ENCODE results near the gene ODAD4. TPM values are rescaled to one million over a fixed set of nuclear protein-coding genes. Genes with fewer than 3 reads are reported as not detected.
A peak's percentile ranks its signal among the peaks of the same experiment; 100 is the strongest.
"Not testable (repeated sequence)": the region's sequence is repeated elsewhere in the genome, so short reads cannot be mapped to it uniquely, and the experiment has no call there.

The ODAD4 gene
- total and polyA plus RNA-seq, 2 of the 4 experiments (the other 2 are of a cell fraction), result 0.38 to 0.54 TPM

DNA sequence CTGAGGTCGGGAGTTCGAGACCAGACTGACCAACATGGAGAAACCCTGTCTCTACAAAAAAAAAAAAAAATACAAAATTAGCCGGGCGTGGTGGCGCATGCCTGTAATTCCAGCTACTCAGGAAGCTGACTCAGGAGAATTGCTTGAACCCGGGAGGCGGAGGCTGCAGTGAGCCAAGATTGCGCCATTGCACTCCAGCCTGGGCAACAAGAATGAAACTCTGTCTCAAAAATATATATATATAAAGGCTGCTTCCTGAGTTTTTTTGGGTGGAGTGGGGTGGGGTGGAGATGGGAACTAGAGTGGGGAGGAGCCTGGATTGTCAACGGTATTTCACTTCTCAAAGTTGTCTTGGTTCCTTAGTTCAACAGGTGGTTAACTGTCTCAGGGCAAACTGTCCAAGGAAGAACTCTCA, 79.9 kb downstream of the ODAD4 start:
- H3K9me3 ChIP-seq (ENCODE audit: control insufficient read depth, insufficient read depth, low read length); H2AFZ ChIP-seq (replicated peaks; ENCODE audit: low read length, poor library complexity); H3K14ac ChIP-seq (replicated peaks; ENCODE audit: low read depth, low read length); H3K9ac ChIP-seq (ENCODE audit: low read depth, low read length); H3K4me3 ChIP-seq (ENCODE audit: insufficient read depth, low read depth, low read length); dilution Hi-C loops (cut with HindIII; ENCODE audit: low sequenced_read_pairs, unreplicated experiment); in situ Hi-C loops (cut with MboI; ENCODE audit: low sequenced_read_pairs); H2AK9ac ChIP-seq (replicated peaks; ENCODE audit: low read depth, low read length, poor library complexity); H3K4me1 ChIP-seq (ENCODE audit: control insufficient read depth, insufficient read depth, low read length); H3K18ac ChIP-seq (ENCODE audit: low read depth, low read length); H2AK5ac ChIP-seq (ENCODE audit: low read depth, low read length); H2BK20ac ChIP-seq (ENCODE audit: low read depth, low read length); H3K4me2 ChIP-seq (ENCODE audit: low read depth, low read length); H3K27me3 ChIP-seq (ENCODE audit: control insufficient read depth, insufficient read depth, low read length); H3K4ac ChIP-seq (ENCODE audit: low read depth, low read length); H2BK5ac ChIP-seq (ENCODE audit: low read depth, low read length, poor library complexity, severe bottlenecking); H2BK120ac ChIP-seq (ENCODE audit: low read depth, low read length); H4K91ac ChIP-seq (ENCODE audit: insufficient read depth, low read depth, low read length); DNase-seq; H3K27ac ChIP-seq (ENCODE audit: insufficient read depth, low read length); BruUV-seq (replicated peaks); intact Hi-C loops (cut with micrococcal nuclease); H4K5ac ChIP-seq (ENCODE audit: low read depth, low read length); H3K56ac ChIP-seq (ENCODE audit: extremely low read depth, insufficient read depth, low read length); H3K36me3 ChIP-seq (ENCODE audit: control insufficient read depth, insufficient read depth, low read length); H3K9me1 ChIP-seq (ENCODE audit: insufficient read depth, low read length); CTCF ChIA-PET; H2BK15ac ChIP-seq (ENCODE audit: low read depth, low read length); H3K23ac ChIP-seq (ENCODE audit: low read depth, low read length): not testable (repeated sequence)
- 0 out of 2 replicates have a peak, but pooled peaks have one; percentile 23 for TF ChIP-seq CEBPB (IDR thresholded peaks at IDR 0.05; ENCODE audit: low read depth, low read length)
- WGBS, 2 experiments (ENCODE audit: extremely low coverage in 2 of 2, insufficient read length in 1 of 2), result no CpG with 5 or more reads among the region's 9 CpGs
- POLR2A ChIA-PET (ENCODE audit: unreplicated experiment), result interaction anchor here (0.6 kb wide), 1 partner anchor 305 kb away, joined by 5 read pairs; no protein-coding TSS in a partner anchor
- Histone ChIP-seq H4K20me1 (ENCODE audit: insufficient read depth, low read length) (peaks cover 63% of the 10 kb centered on the region), H4K8ac (ENCODE audit: low read depth in 2 of 2, low read length in 2 of 2) (peak overlapping the region in 1 of 2 experiments; percentile 60; a peak in 3 of 4 replicates), H3K79me1 (ENCODE audit: low read depth in 1 of 2, low read length in 2 of 2) (peaks cover 0 to 59% of the 10 kb centered on the region in 2 experiments; a peak in 2 of 4 replicates)
- peak; percentile 24; the same call in 1 of the 2 replicates for ATAC-seq (ENCODE audit: low read depth)
